Neuronal stem cell (in vitro differentiated cells): Measurements from ENCODE around the gene SLIT3.

Experiments
- DNase-seq: peaks from one replicate; pipeline ENCODE4 v3.0.0-alpha.2; 2013; ENCODE audit warnings: low spot score
- H2AFZ ChIP-seq: one replicate; pipeline ENCODE4 v1.6.1; 2013; ENCODE audit warnings: mild to moderate bottlenecking, low read length, inconsistent platforms
- H2AK5ac ChIP-seq: 2 replicates; pipeline ENCODE4 v1.6.1; 2013; ENCODE audit warnings: low read depth, mild to moderate bottlenecking, inconsistent platforms, low read length, moderate library complexity, mixed read lengths
- H2BK120ac ChIP-seq: 2 replicates; pipeline ENCODE4 v1.6.1; 2013; ENCODE audit warnings: low read depth, mild to moderate bottlenecking, inconsistent platforms, low read length, moderate library complexity, mixed read lengths
- H2BK12ac ChIP-seq: one replicate; pipeline ENCODE4 v1.6.1; 2013; ENCODE audit warnings: low read length, inconsistent platforms
- H2BK15ac ChIP-seq: 2 replicates; pipeline ENCODE4 v1.6.1; 2013; ENCODE audit warnings: mild to moderate bottlenecking, low read length, inconsistent platforms, mixed read lengths
- H2BK5ac ChIP-seq: one replicate; pipeline ENCODE4 v1.6.1; 2013; ENCODE audit warnings: inconsistent platforms, mild to moderate bottlenecking, low read length, moderate library complexity
- H3K14ac ChIP-seq: one replicate; pipeline ENCODE4 v1.6.1; 2013; ENCODE audit warnings: low read length, inconsistent platforms
- H3K18ac ChIP-seq: 2 replicates; pipeline ENCODE4 v1.6.1; 2013; ENCODE audit warnings: low read length, inconsistent platforms
- H3K23ac ChIP-seq: 2 replicates; pipeline ENCODE4 v1.6.1; 2013; ENCODE audit warnings: low read depth, mild to moderate bottlenecking, mixed read lengths, low read length, inconsistent platforms; ENCODE audit not compliant: poor library complexity
- H3K27ac ChIP-seq: replicated peaks from 3 replicates; pipeline ENCODE4 v1.5.1; 2013; ENCODE audit warnings: low read length, inconsistent platforms
- H3K27me3 ChIP-seq, 3 experiments: 2 replicates each; pipeline ENCODE4 v1.6.1; 2013; ENCODE audit warnings: low read length in 3 of 3, mild to moderate bottlenecking in 2 of 3, inconsistent platforms in 1 of 3, low read depth in 1 of 3, mixed read lengths in 1 of 3, moderate library complexity in 1 of 3; ENCODE audit not compliant: control insufficient read depth in 3 of 3, insufficient read depth in 3 of 3
- H3K36me3 ChIP-seq, 2 donors: replicated peaks in 1 of 2; 2 replicates each; pipeline ENCODE4 v1.6.1; 2013; ENCODE audit warnings: low read length in 2 of 2; ENCODE audit not compliant: control insufficient read depth in 2 of 2, insufficient read depth in 2 of 2
- H3K4ac ChIP-seq: 2 replicates; pipeline ENCODE4 v1.6.1; 2013; ENCODE audit warnings: inconsistent platforms, mild to moderate bottlenecking, low read length, moderate library complexity
- H3K4me1 ChIP-seq, 2 donors: 1 replicate in 1 of 2; 2 replicates in 1 of 2; pipeline ENCODE4 v1.6.1; 2013; ENCODE audit warnings: low read length in 2 of 2, low read depth in 1 of 2; ENCODE audit not compliant: control insufficient read depth in 2 of 2, insufficient read depth in 1 of 2
- H3K4me2 ChIP-seq: one replicate; pipeline ENCODE4 v1.6.1; 2013; ENCODE audit warnings: mild to moderate bottlenecking, low read length, inconsistent platforms; ENCODE audit not compliant: insufficient read depth, poor library complexity, severe bottlenecking
- H3K4me3 ChIP-seq, 2 donors: 2 replicates each; pipeline ENCODE4 v1.5.1; 2013; ENCODE audit warnings: low read length in 2 of 2, mild to moderate bottlenecking in 2 of 2, inconsistent platforms in 1 of 2, moderate library complexity in 1 of 2
- H3K79me1 ChIP-seq: one replicate; pipeline ENCODE4 v1.6.1; 2013; ENCODE audit warnings: low read depth, mild to moderate bottlenecking, inconsistent platforms, low read length, moderate library complexity
- H3K9ac ChIP-seq: one replicate; pipeline ENCODE4 v1.6.1; 2013; ENCODE audit warnings: mild to moderate bottlenecking, low read depth, low read length, inconsistent platforms; ENCODE audit not compliant: poor library complexity
- H3K9me3 ChIP-seq, 2 donors: replicated peaks in 1 of 2; 2 replicates each; pipeline versions ENCODE3 to v1.6.1; 2013; ENCODE audit warnings: low read length in 2 of 2, mild to moderate bottlenecking in 2 of 2, inconsistent platforms in 1 of 2, low read depth in 1 of 2, mixed read lengths in 1 of 2, moderate library complexity in 1 of 2; ENCODE audit not compliant: control insufficient read depth in 2 of 2, insufficient read depth in 1 of 2
- H4K8ac ChIP-seq: one replicate; pipeline ENCODE4 v1.6.1; 2013; ENCODE audit warnings: low read depth, mild to moderate bottlenecking, inconsistent platforms, low read length, moderate library complexity
- H4K91ac ChIP-seq: one replicate; pipeline ENCODE4 v1.6.1; 2013; ENCODE audit warnings: low read length, low read depth, mild to moderate bottlenecking, inconsistent platforms; ENCODE audit not compliant: poor library complexity
- WGBS, 2 donors: extraction: QIAGEN DNeasy Blood & Tissue Kit; methylation state at CpG; one replicate each; pipeline ENCODE4 v1.1.7; 2013; ENCODE audit warnings: missing lambda C conversion rate in 2 of 2, mixed read lengths in 1 of 2; ENCODE audit not compliant: insufficient read length in 2 of 2, insufficient replicate concordance in 1 of 2; ENCODE audit errors: extremely low coverage in 2 of 2; 5-methylcytosine and 5-hydroxymethylcytosine counted together

SLIT3 gene

DNA sequence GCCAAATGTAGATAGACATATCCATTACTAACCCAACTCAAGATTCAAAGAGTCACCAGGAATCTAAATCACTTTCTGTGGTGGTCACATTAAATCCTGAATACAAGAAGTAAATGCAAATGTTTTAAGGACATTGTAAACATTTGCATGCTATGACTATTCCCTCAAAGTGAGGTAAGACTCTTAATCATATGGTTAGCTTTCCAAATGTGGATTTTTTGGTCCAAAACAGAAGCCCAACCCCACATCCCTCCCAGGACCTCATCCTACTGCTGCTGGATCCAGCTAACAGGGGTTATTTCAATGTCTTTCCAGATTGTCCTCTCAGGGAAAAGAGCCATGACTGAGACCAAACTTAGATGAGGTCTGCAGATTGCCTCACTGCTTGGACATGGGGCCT is 493.7 kb downstream of the SLIT3 start:
- H3K4me2 ChIP-seq: no peak overlapping the region
- H2AK5ac ChIP-seq: no peak overlapping the region
- no peaks in the 10 kb centered on the region for H3K9me3 ChIP-seq
- no peaks in the 10 kb centered on the region for H3K36me3 ChIP-seq
- H3K23ac ChIP-seq: no peak overlapping the region
- H3K18ac ChIP-seq: no peak overlapping the region
- no peak overlapping the region for H3K27ac ChIP-seq
- no peak overlapping the region for H2BK12ac ChIP-seq
- no peak overlapping the region for H3K4ac ChIP-seq
- no peak overlapping the region for H2BK15ac ChIP-seq
- peaks cover 4% of the 10 kb centered on the region in 2 donors for H3K4me1 ChIP-seq
- no peak overlapping the region for H3K4me3 ChIP-seq
- no peak for DNase-seq
- no peak overlapping the region for H2BK5ac ChIP-seq
- no peaks in the 10 kb centered on the region for H3K27me3 ChIP-seq
- H2AFZ ChIP-seq: no peak overlapping the region
- no peaks in the 10 kb centered on the region for H3K79me1 ChIP-seq
- H3K14ac ChIP-seq: no peak overlapping the region
- H2BK120ac ChIP-seq: no peak overlapping the region
- H4K8ac ChIP-seq: no peak overlapping the region
- H4K91ac ChIP-seq: no peak overlapping the region
- H3K9ac ChIP-seq: no peak overlapping the region

DNA sequence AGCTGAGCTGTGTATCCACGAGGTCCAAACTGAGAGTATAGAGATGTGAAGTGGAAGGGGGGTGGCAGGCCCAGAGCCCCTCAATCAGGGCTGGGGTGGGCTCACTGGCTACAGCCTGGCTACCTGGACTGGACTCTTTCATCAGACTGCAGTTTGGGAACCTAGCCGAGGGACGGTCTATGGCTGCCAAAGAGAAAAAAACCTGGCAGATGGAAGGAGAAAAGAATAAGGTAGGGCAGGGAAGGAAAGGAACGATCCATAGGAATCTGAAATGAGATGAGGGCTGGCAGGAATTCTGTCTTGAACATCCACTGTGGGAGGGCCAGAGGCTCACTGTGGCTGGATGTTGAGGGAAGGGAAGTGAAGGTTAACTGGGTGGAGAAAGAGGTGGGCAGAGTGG is 497.4 kb downstream of the SLIT3 start:
- no peak overlapping the region for H2BK5ac ChIP-seq
- no peaks in the 10 kb centered on the region for H3K27me3 ChIP-seq

DNA sequence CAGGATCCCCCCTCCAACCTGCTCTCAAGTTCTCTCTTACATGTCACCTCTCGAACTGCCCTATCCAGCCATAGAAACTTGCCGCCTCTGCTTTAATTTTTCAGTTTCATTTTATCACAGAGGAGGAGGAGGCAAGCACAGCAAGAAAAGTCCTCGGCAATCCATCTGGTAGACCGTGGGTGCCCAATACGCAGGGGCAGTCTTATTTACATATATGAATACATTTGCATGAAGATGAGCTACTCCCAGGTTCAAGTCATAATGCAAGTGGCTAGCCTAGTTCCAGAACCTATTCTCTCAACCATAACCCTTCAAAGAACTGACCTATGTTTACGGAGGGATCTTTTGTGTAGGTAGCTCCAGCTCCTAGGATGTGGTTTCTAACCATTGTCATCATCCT is 498.6 kb downstream of the SLIT3 start:
- H3K79me1 ChIP-seq: no peaks in the 10 kb centered on the region
- WGBS, 2 donors: no CpG with 5 or more reads among the region's 6 CpGs
- no peak overlapping the region for H2BK12ac ChIP-seq
- H3K36me3 ChIP-seq: no peaks in the 10 kb centered on the region
- H2AFZ ChIP-seq: no peak overlapping the region
- no peaks in the 10 kb centered on the region for H3K27me3 ChIP-seq
- no peaks in the 10 kb centered on the region for H3K9me3 ChIP-seq
- H3K9ac ChIP-seq: no peak overlapping the region
- no peak overlapping the region for H3K18ac ChIP-seq
- no peak overlapping the region for H2BK5ac ChIP-seq
- no peak overlapping the region for H3K27ac ChIP-seq
- no peak overlapping the region for H2AK5ac ChIP-seq
- no peak overlapping the region for H3K4me2 ChIP-seq
- DNase-seq: no peak
- peaks cover 4 to 5% of the 10 kb centered on the region in 2 donors for H3K4me1 ChIP-seq
- H2BK15ac ChIP-seq: no peak overlapping the region
- H4K8ac ChIP-seq: no peak overlapping the region
- H3K14ac ChIP-seq: no peak overlapping the region
- H3K4ac ChIP-seq: no peak overlapping the region
- no peak overlapping the region for H3K23ac ChIP-seq
- no peak overlapping the region for H2BK120ac ChIP-seq
- no peak overlapping the region for H4K91ac ChIP-seq
- H3K4me3 ChIP-seq: no peak overlapping the region

More for the DNA sequence above, 497.4 kb downstream of the SLIT3 start:
- Histone ChIP-seq H2AK5ac (no peak overlapping the region), H3K27ac (no peak overlapping the region), H3K4me2 (no peak overlapping the region), H3K79me1 (no peaks in the 10 kb centered on the region), H2BK120ac (no peak overlapping the region), H3K4me1 (peaks cover 4% of the 10 kb centered on the region in 2 donors), H3K9me3 (no peaks in the 10 kb centered on the region), H2BK15ac (no peak overlapping the region), H4K8ac (no peak overlapping the region), H3K36me3 (no peaks in the 10 kb centered on the region), H2BK12ac (no peak overlapping the region), H3K23ac (no peak overlapping the region), H3K14ac (no peak overlapping the region), H3K9ac (no peak overlapping the region), H3K18ac (no peak overlapping the region), H3K4ac (no peak overlapping the region), H2AFZ (no peak overlapping the region), H4K91ac (no peak overlapping the region), H3K4me3 (no peak overlapping the region)
- no peak for DNase-seq
- WGBS, 2 donors: no CpG with 5 or more reads among the region's 4 CpGs

DNA sequence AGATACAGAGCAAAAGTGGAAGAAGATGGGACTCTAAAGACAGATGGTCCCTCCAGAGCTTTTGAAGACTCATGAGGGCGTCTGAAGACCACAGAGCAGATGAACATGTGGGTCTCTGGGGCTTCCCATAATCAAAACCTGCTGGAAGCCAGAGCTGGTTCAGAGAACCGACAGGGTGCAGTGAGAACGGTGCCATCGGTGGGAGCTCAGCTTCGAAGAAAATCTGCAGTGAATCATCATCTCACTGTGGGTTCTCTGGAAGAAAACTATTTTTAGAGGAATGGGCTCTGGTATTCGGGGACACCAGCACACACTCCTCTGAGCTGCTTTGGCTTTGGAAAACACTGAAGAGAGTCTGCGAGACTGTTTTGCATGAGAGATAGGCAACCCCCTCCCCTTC is 499.4 kb downstream of the SLIT3 start:
- H3K79me1 ChIP-seq: no peaks in the 10 kb centered on the region
- H3K9me3 ChIP-seq: no peaks in the 10 kb centered on the region
- H3K4ac ChIP-seq: no peak overlapping the region
- H3K4me1 ChIP-seq: peaks cover 11 to 12% of the 10 kb centered on the region in 2 donors
- H3K23ac ChIP-seq: no peak overlapping the region
- no peak overlapping the region for H2BK5ac ChIP-seq
- H3K27ac ChIP-seq: no peak overlapping the region
- H3K27me3 ChIP-seq: no peaks in the 10 kb centered on the region
- H2BK12ac ChIP-seq: no peak overlapping the region
- WGBS, 2 donors: no CpG with 5 or more reads among the region's 7 CpGs
- no peak for DNase-seq
- H4K91ac ChIP-seq: no peak overlapping the region
- H3K9ac ChIP-seq: no peak overlapping the region
- no peak overlapping the region for H2BK15ac ChIP-seq
- no peaks in the 10 kb centered on the region for H3K36me3 ChIP-seq
- no peak overlapping the region for H2BK120ac ChIP-seq
- no peak overlapping the region for H3K18ac ChIP-seq
- no peak overlapping the region for H3K4me3 ChIP-seq
- no peak overlapping the region for H3K4me2 ChIP-seq
- no peak overlapping the region for H4K8ac ChIP-seq
- no peak overlapping the region for H2AFZ ChIP-seq
- no peak overlapping the region for H3K14ac ChIP-seq
- H2AK5ac ChIP-seq: no peak overlapping the region
